Measurements from ENCODE around the gene C20orf204.

C20orf204 gene

GRCh38 chr20:64056889-64057627, 21.1 kb downstream of the C20orf204 start:
- no peak for DNase-seq

GRCh38 chr20:64057628-64058498, 21.9 kb downstream of the C20orf204 start:
- no peak for DNase-seq

- DNase-seq: peak; percentile 58
These were observed 22.6 kb downstream of the C20orf204 start for GRCh38 chr20:64058536-64058935.

GRCh38 chr20:64062276-64062595, 26.3 kb downstream of the C20orf204 start:
- no peak for DNase-seq

GRCh38 chr20:64062596-64063388, 26.8 kb downstream of the C20orf204 start, which contains the start of gene TCEA2:
Gene TCEA2 (plus strand): TSS chr20:64063198. CDS start chr20:64063313, 115 bp downstream.
- DNase-seq: peak; percentile 96

- no peak for DNase-seq
These were observed 27.6 kb downstream of the C20orf204 start for GRCh38 chr20:64063389-64064144.

- peak; percentile 68 for DNase-seq
These were observed 28.2 kb downstream of the C20orf204 start for GRCh38 chr20:64064145-64064698.

- no peak for DNase-seq
These were observed 29.3 kb downstream of the C20orf204 start for GRCh38 chr20:64065062-64065973.

GRCh38 chr20:64065974-64066343, 30.0 kb downstream of the C20orf204 start:
- peak; percentile 77 for DNase-seq

- no peak for DNase-seq
These were observed 31.1 kb downstream of the C20orf204 start for GRCh38 chr20:64067005-64067632.

GRCh38 chr20:64067733-64068307, 31.8 kb downstream of the C20orf204 start:
- DNase-seq: no peak

GRCh38 chr20:64068386-64069208, 32.6 kb downstream of the C20orf204 start:
- no peak for DNase-seq

- DNase-seq: no peak
These were observed 33.2 kb downstream of the C20orf204 start for GRCh38 chr20:64069209-64069613.

GRCh38 chr20:64069614-64070243, 33.7 kb downstream of the C20orf204 start:
- no peak for DNase-seq

GRCh38 chr20:64070244-64070993, 34.4 kb downstream of the C20orf204 start:
- no peak for DNase-seq

- no peak for DNase-seq
These were observed 35.7 kb downstream of the C20orf204 start for GRCh38 chr20:64071341-64072332.
